CD4-positive, alpha-beta T cell (primary cell): ENCODE measurements around the gene LIG3. TPM values are rescaled to one million over a fixed set of nuclear protein-coding genes. Genes with fewer than 3 reads are reported as not detected.
"Not testable (repeated sequence)": the region's sequence is repeated elsewhere in the genome, so short reads cannot be mapped to it uniquely, and the experiment has no call there.

ENCODE experiments used
- ATAC-seq: fragments of 200-7000 bp; cut with Tn5 transposase; one replicate; pipeline ENCODE4 v1.10.0; 2022; ENCODE audit warnings: mild to moderate bottlenecking; ENCODE audit not compliant: poor library complexity
- CTCF ChIA-PET: fragments of 350-600 bp; sonication (Branson Sonifier 250); formaldehyde crosslinking; loops from one replicate; lab custom pipeline; 2021; ENCODE audit warnings: antibody characterized with exemption, inconsistent platforms; lab: Charles Lee
- POLR2A ChIA-PET: fragments of 350-600 bp; sonication (Branson Sonifier 250); formaldehyde crosslinking; loops from one replicate; lab custom pipeline; 2021; ENCODE audit warnings: antibody characterized with exemption, inconsistent platforms; lab: Charles Lee
- DNase-seq, 14 experiments: peaks; one replicate each; pipeline ENCODE4 v3.0.0-alpha.2; 2013 to 2020; ENCODE audit warnings: mixed read lengths in 2 of 14
- H3K27ac ChIP-seq, 2 donors: one replicate each; pipeline versions ENCODE4 v1.5.1 to v1.7.0; 2013; ENCODE audit warnings: low read length in 2 of 2, low read depth in 1 of 2, mild to moderate bottlenecking in 1 of 2
- H3K27me3 ChIP-seq, 2 experiments: 1 replicate in 1 of 2; 2 replicates in 1 of 2; pipeline versions ENCODE4 v1.6.1 to v1.7.0; 2013; ENCODE audit warnings: low read length in 2 of 2, control low read depth in 1 of 2, mild to moderate bottlenecking in 1 of 2, moderate library complexity in 1 of 2; ENCODE audit not compliant: insufficient read depth in 2 of 2, control insufficient read depth in 1 of 2
- H3K36me3 ChIP-seq: one replicate; pipeline ENCODE4 v1.6.1; 2013; ENCODE audit warnings: low read length, control low read depth; ENCODE audit not compliant: insufficient read depth
- H3K4me1 ChIP-seq: one replicate; pipeline ENCODE4 v1.6.1; 2013; ENCODE audit warnings: low read length, control low read depth; ENCODE audit not compliant: insufficient read depth
- H3K4me3 ChIP-seq: one replicate; pipeline ENCODE4 v1.5.1; 2013; ENCODE audit warnings: mild to moderate bottlenecking, low read length, moderate library complexity
- H3K9me3 ChIP-seq, 2 experiments: 1 replicate in 1 of 2; 2 replicates in 1 of 2; pipeline versions ENCODE4 v1.6.1 to v1.7.0; 2013; ENCODE audit warnings: low read length in 2 of 2, mild to moderate bottlenecking in 2 of 2, control low read depth in 1 of 2, moderate library complexity in 1 of 2; ENCODE audit not compliant: control insufficient read depth in 1 of 2, insufficient read depth in 1 of 2
- H3K27ac Mint-ChIP-seq: one replicate; pipeline ENCODE4 v1.8.0; 2020; ENCODE audit warnings: mixed read lengths
- H3K27me3 Mint-ChIP-seq: one replicate; pipeline ENCODE4 v1.8.0; 2021; ENCODE audit warnings: mixed read lengths
- H3K36me3 Mint-ChIP-seq: one replicate; pipeline ENCODE4 v1.8.0; 2021; ENCODE audit warnings: low read depth, mixed read lengths
- H3K4me1 Mint-ChIP-seq: one replicate; pipeline ENCODE4 v1.8.0; 2021; ENCODE audit warnings: low read depth, mixed read lengths
- H3K4me3 Mint-ChIP-seq: one replicate; pipeline ENCODE4 v1.8.0; 2020; ENCODE audit warnings: mild to moderate bottlenecking, mixed read lengths
- H3K9me3 Mint-ChIP-seq: one replicate; pipeline ENCODE4 v1.8.0; 2020; ENCODE audit warnings: mixed read lengths
- CTCF ChIP-seq: fragments of 200-600 bp; IDR thresholded peaks from one replicate; pipeline ENCODE4 v1.8.0; 2022; ENCODE audit warnings: antibody characterized with exemption, mild to moderate bottlenecking
- intact Hi-C, 2 experiments: fragments of 100-400 bp; cut with DNase I in 1 of 2; cut with micrococcal nuclease in 1 of 2; formaldehyde crosslinking; loops; one replicate each; pipeline versions ENCODE4 v1.15.1 to v1.9.0; 2023 to 2025; cut with DNase I, micrococcal nuclease
- total RNA-seq, 174 experiments: library from RNA in 2 of 174; stranded (reverse) in 2 of 174; gene quantifications; one replicate each; pipeline ENCODE4 v1.2.3 and lab custom pipeline; 2021 to 2026

LIG3 gene
- total RNA-seq, 2 experiments from 2014 or later = 44.6 to 49.1 TPM

- H3K27me3 Mint-ChIP-seq = no peaks in the 10 kb centered on the region
- H3K4me3 ChIP-seq = no peak overlapping the region
- peaks cover 8% of the 10 kb centered on the region for H3K4me1 ChIP-seq
- H3K27me3 ChIP-seq = no peaks in the 10 kb centered on the region
- intact Hi-C loops = loop anchor here in 1 of 2 experiments (5.0 kb wide), 2 partner anchors 575 to 750 kb away; no protein-coding TSS in a partner anchor
- no peaks in the 10 kb centered on the region for H3K9me3 Mint-ChIP-seq
- TF ChIP-seq CTCF = no peak
- H3K36me3 ChIP-seq = peaks cover 72% of the 10 kb centered on the region
- H3K4me3 Mint-ChIP-seq = no peak overlapping the region
- H3K4me1 Mint-ChIP-seq = peaks cover 6% of the 10 kb centered on the region
- POLR2A ChIA-PET = interaction anchor here (1.3 to 1.6 kb wide), 2 partner anchors 92 to 123 kb away, joined by 4 read pairs; partner anchors contain the start of gene RAD51D
- CTCF ChIA-PET = interaction anchor here (0.7 to 3.9 kb wide), 4 partner anchors 66 to 123 kb away, joined by 3 to 24 read pairs (median 6); partner anchors contain the start of genes RAD51D and RFFL
- H3K9me3 ChIP-seq = no peaks in the 10 kb centered on the region
- H3K36me3 Mint-ChIP-seq = peaks cover 78% of the 10 kb centered on the region
- no peak for ATAC-seq
- no peak overlapping the region for H3K27ac ChIP-seq
- H3K27ac Mint-ChIP-seq = no peak overlapping the region
- no peak for DNase-seq
Observed at GRCh38 chr17:34997355-34997862, 17.1 kb downstream of the LIG3 start.

GRCh38 chr17:34998205-34998604 is 17.9 kb downstream of the LIG3 start:
- Mint-ChIP-seq H3K4me3 (no peak overlapping the region), H3K4me1 (peaks cover 6% of the 10 kb centered on the region), H3K36me3 (peaks cover 76% of the 10 kb centered on the region), H3K9me3 (no peaks in the 10 kb centered on the region), H3K27me3 (no peaks in the 10 kb centered on the region), H3K27ac (peak overlapping the region; percentile 72)
- Histone ChIP-seq H3K27ac (no peak overlapping the region), H3K4me3 (no peak overlapping the region), H3K9me3 (no peaks in the 10 kb centered on the region), H3K27me3 (no peaks in the 10 kb centered on the region), H3K36me3 (peaks cover 71% of the 10 kb centered on the region), H3K4me1 (peaks cover 8% of the 10 kb centered on the region)
- ChIA-PET CTCF (interaction anchor here (0.9 to 3.9 kb wide), 3 partner anchors 65 to 122 kb away, joined by 5 to 24 read pairs (median 9); partner anchors contain the start of genes RAD51D and RFFL), POLR2A (interaction anchor here (0.9 to 2.5 kb wide), 5 partner anchors 23 to 122 kb away, joined by 3 to 11 read pairs (median 4); partner anchors contain the start of genes RAD51D and RFFL)
- ATAC-seq (peak; percentile 98), DNase-seq (peak; percentile 69 to 88 (median 76))
- peak; percentile 83 for TF ChIP-seq CTCF
- intact Hi-C loops = loop anchor here (1.0 to 5.0 kb wide), 5 partner anchors 65 to 749 kb away; partner anchors contain the start of genes RAD51D (in 2 of the 2) and RFFL (in 2 of the 2)

- no peak overlapping the region for H3K4me3 Mint-ChIP-seq
- H3K27me3 ChIP-seq = no peaks in the 10 kb centered on the region
- H3K4me3 ChIP-seq = no peak overlapping the region
- ChIA-PET CTCF (interaction anchor here (1.1 to 3.9 kb wide), 4 partner anchors 64 to 118 kb away, joined by 3 to 24 read pairs (median 4); partner anchors contain the start of gene RFFL), POLR2A (interaction anchor here (0.7 to 2.5 kb wide), 6 partner anchors 22 to 579 kb away, joined by 3 to 11 read pairs (median 4); partner anchors contain the start of gene RFFL)
- no peaks in the 10 kb centered on the region for H3K27me3 Mint-ChIP-seq
- no peak overlapping the region for H3K27ac ChIP-seq
- H3K27ac Mint-ChIP-seq = peak overlapping the region; percentile 42
- H3K4me1 ChIP-seq = peaks cover 8% of the 10 kb centered on the region
- H3K4me1 Mint-ChIP-seq = peaks cover 6% of the 10 kb centered on the region
- H3K36me3 Mint-ChIP-seq = peaks cover 74% of the 10 kb centered on the region
- H3K9me3 ChIP-seq = no peaks in the 10 kb centered on the region
- intact Hi-C loops = loop anchor here in 1 of 2 experiments (5.0 kb wide), 2 partner anchors 577 to 748 kb away; no protein-coding TSS in a partner anchor
- H3K9me3 Mint-ChIP-seq = no peaks in the 10 kb centered on the region
- ATAC-seq (no peak), DNase-seq (no peak)
- peaks cover 64% of the 10 kb centered on the region for H3K36me3 ChIP-seq
- no peak for TF ChIP-seq CTCF
Observed at GRCh38 chr17:34999456-34999855, 19.1 kb downstream of the LIG3 start.

GRCh38 chr17:35000965-35001364 is 20.7 kb downstream of the LIG3 start:
- peaks cover 73% of the 10 kb centered on the region for H3K36me3 Mint-ChIP-seq
- not testable (repeated sequence) for H3K27me3 Mint-ChIP-seq, H3K27ac Mint-ChIP-seq

More at GRCh38 chr17:35000965-35001364, 20.7 kb downstream of the LIG3 start:
- DNase-seq, H3K27me3 ChIP-seq, H3K9me3 Mint-ChIP-seq, H3K4me3 Mint-ChIP-seq, H3K27ac ChIP-seq, intact Hi-C loops, ATAC-seq, H3K9me3 ChIP-seq, H3K4me3 ChIP-seq, H3K4me1 Mint-ChIP-seq, H3K4me1 ChIP-seq: not testable (repeated sequence)
- ChIA-PET CTCF (interaction anchor here (1.5 kb wide), 1 partner anchor 62 kb away, joined by 5 read pairs; the partner anchor contains the start of gene RFFL), POLR2A (interaction anchor here (2.4 kb wide), 1 partner anchor 89 kb away, joined by 6 read pairs; no protein-coding TSS in a partner anchor)
- H3K36me3 ChIP-seq = peaks cover 51% of the 10 kb centered on the region
